ENCODE data around the gene BAHCC1. TPM values are rescaled to one million over a fixed set of nuclear protein-coding genes. Genes with fewer than 3 reads are reported as not detected.

Gene BAHCC1
- total and polyA plus RNA-seq, 10 of the 15 experiments (the other 5 are each of a cell fraction or from before 2014, with no cell fraction given): 0.03 to 0.14 (median 0.11) TPM; not detected in 6

GRCh38 chr17:81511804-81512561, 116.7 kb downstream of the BAHCC1 start (continued):
- TF ChIP-seq SMARCA5 (IDR thresholded peaks at IDR 0.05) (no peak), LARP7 (IDR thresholded peaks at IDR 0.05) (peak; percentile 62), TBL1XR1 (IDR thresholded peaks at IDR 0.05; ENCODE audit: low read depth, low read length) (no peak), POLR2AphosphoS2 (IDR thresholded peaks at IDR 0.05; ENCODE audit: low read depth, low read length) (peak; percentile 33; the same call in 1 of the 2 replicates), PBX3 (IDR thresholded peaks at IDR 0.05; ENCODE audit: insufficient replicate concordance, low read depth, low read length) (peak; percentile 54), POU2F2 (IDR thresholded peaks at IDR 0.05; ENCODE audit: borderline replicate concordance, low read depth, low read length) (0 out of 3 replicates have a peak, but pooled peaks have one; percentile 68), KLF5 (IDR thresholded peaks at IDR 0.05; ENCODE audit: partially characterized antibody) (no peak), EGR1 (IDR thresholded peaks at IDR 0.05; ENCODE audit: borderline replicate concordance in 1 of 2, low read depth in 2 of 2, low read length in 2 of 2) (0 out of 3 replicates have a peak, but pooled peaks of 1 of the 2 experiments have one; percentile 1), TARDBP (IDR thresholded peaks at IDR 0.05; ENCODE audit: borderline replicate concordance) (0 out of 2 replicates have a peak, but pooled peaks have one; percentile 13), KAT2A (conservative IDR thresholded peaks at IDR 0.05; ENCODE audit: control insufficient read depth, low read depth, low read length) (no peak), PRDM15 (CRISPR knock-in tag; IDR thresholded peaks at IDR 0.05) (no peak), ZNF24 (IDR thresholded peaks at IDR 0.05) (no peak), GATAD2B (conservative IDR thresholded peaks at IDR 0.05; ENCODE audit: low read depth) (0 out of 2 replicates have a peak, but pooled peaks have one; percentile 8), CHD4 (IDR thresholded peaks at IDR 0.05) (no peak)
- TF ChIP-seq, protein P1, sequence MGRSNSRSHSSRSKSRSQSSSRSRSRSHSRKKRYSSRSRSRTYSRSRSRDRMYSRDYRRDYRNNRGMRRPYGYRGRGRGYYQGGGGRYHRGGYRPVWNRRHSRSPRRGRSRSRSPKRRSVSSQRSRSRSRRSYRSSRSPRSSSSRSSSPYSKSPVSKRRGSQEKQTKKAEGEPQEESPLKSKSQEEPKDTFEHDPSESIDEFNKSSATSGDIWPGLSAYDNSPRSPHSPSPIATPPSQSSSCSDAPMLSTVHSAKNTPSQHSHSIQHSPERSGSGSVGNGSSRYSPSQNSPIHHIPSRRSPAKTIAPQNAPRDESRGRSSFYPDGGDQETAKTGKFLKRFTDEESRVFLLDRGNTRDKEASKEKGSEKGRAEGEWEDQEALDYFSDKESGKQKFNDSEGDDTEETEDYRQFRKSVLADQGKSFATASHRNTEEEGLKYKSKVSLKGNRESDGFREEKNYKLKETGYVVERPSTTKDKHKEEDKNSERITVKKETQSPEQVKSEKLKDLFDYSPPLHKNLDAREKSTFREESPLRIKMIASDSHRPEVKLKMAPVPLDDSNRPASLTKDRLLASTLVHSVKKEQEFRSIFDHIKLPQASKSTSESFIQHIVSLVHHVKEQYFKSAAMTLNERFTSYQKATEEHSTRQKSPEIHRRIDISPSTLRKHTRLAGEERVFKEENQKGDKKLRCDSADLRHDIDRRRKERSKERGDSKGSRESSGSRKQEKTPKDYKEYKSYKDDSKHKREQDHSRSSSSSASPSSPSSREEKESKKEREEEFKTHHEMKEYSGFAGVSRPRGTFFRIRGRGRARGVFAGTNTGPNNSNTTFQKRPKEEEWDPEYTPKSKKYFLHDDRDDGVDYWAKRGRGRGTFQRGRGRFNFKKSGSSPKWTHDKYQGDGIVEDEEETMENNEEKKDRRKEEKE (IDR thresholded peaks at IDR 0.05): no peak
- TF ChIP-seq, protein P2, sequence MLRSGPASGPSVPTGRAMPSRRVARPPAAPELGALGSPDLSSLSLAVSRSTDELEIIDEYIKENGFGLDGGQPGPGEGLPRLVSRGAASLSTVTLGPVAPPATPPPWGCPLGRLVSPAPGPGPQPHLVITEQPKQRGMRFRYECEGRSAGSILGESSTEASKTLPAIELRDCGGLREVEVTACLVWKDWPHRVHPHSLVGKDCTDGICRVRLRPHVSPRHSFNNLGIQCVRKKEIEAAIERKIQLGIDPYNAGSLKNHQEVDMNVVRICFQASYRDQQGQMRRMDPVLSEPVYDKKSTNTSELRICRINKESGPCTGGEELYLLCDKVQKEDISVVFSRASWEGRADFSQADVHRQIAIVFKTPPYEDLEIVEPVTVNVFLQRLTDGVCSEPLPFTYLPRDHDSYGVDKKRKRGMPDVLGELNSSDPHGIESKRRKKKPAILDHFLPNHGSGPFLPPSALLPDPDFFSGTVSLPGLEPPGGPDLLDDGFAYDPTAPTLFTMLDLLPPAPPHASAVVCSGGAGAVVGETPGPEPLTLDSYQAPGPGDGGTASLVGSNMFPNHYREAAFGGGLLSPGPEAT (IDR thresholded peaks at IDR 0.05; ENCODE audit: low read depth): no peak
- TF ChIP-seq, protein P3, sequence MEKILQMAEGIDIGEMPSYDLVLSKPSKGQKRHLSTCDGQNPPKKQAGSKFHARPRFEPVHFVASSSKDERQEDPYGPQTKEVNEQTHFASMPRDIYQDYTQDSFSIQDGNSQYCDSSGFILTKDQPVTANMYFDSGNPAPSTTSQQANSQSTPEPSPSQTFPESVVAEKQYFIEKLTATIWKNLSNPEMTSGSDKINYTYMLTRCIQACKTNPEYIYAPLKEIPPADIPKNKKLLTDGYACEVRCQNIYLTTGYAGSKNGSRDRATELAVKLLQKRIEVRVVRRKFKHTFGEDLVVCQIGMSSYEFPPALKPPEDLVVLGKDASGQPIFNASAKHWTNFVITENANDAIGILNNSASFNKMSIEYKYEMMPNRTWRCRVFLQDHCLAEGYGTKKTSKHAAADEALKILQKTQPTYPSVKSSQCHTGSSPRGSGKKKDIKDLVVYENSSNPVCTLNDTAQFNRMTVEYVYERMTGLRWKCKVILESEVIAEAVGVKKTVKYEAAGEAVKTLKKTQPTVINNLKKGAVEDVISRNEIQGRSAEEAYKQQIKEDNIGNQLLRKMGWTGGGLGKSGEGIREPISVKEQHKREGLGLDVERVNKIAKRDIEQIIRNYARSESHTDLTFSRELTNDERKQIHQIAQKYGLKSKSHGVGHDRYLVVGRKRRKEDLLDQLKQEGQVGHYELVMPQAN (conservative IDR thresholded peaks at IDR 0.05): 0 out of 2 replicates have a peak, but pooled peaks have one; percentile 13
